Measurements from ENCODE around the gene USP9Y.

DNA sequence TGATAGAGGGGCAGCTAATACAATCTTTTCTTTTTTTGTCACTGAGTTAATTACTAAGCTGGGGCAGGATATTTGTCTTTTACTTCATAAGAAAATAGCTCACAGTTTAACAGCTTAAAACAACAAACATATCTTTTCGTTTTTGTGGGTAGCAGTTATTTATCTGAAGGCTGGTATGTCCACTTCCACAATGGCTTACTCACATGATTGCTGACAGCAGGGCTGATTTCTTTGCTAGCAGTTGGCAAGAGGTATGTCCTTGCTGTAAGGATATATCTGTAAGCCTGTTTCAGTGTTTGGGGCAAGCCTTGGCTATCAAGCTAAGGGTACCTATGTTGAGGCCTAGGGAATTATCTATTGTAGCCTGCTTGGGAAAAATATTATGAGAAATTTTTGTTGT lies 1.1 kb downstream of the USP9Y start:
- TF ChIP-seq POLR2A (IDR thresholded peaks at IDR 0.05; ENCODE audit: low read depth, low read length) (no peak), EZH2 (IDR thresholded peaks at IDR 0.05; ENCODE audit: borderline replicate concordance, low read depth, low read length, severe bottlenecking) (no peak), POLR2AphosphoS5 (IDR thresholded peaks at IDR 0.05; ENCODE audit: insufficient read depth, low read depth, low read length) (no peak)
- TF ChIP-seq, protein P1, sequence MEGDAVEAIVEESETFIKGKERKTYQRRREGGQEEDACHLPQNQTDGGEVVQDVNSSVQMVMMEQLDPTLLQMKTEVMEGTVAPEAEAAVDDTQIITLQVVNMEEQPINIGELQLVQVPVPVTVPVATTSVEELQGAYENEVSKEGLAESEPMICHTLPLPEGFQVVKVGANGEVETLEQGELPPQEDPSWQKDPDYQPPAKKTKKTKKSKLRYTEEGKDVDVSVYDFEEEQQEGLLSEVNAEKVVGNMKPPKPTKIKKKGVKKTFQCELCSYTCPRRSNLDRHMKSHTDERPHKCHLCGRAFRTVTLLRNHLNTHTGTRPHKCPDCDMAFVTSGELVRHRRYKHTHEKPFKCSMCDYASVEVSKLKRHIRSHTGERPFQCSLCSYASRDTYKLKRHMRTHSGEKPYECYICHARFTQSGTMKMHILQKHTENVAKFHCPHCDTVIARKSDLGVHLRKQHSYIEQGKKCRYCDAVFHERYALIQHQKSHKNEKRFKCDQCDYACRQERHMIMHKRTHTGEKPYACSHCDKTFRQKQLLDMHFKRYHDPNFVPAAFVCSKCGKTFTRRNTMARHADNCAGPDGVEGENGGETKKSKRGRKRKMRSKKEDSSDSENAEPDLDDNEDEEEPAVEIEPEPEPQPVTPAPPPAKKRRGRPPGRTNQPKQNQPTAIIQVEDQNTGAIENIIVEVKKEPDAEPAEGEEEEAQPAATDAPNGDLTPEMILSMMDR (IDR thresholded peaks at IDR 0.05; ENCODE audit: extremely low read depth in 1 of 2, insufficient read depth in 1 of 2, low read depth in 1 of 2, low read length in 2 of 2), result no peak
